Measurements from ENCODE around the gene PLOD1. TPM values are rescaled to one million over a fixed set of nuclear protein-coding genes. Genes with fewer than 3 reads are reported as not detected.

Gene PLOD1
- total and polyA plus RNA-seq, 2 of the 13 experiments (the other 11 are each of a cell fraction or from before 2014, with no cell fraction given) = 70.1 to 318 TPM

- TF ChIP-seq PBX2 (CRISPR knock-in tag; IDR thresholded peaks at IDR 0.05) (peak; percentile 58), MTA3 (CRISPR knock-in tag; IDR thresholded peaks at IDR 0.05) (no peak), ZBTB34 (CRISPR knock-in tag; IDR thresholded peaks at IDR 0.05) (no peak), CREB1 (IDR thresholded peaks at IDR 0.05) (peak; percentile 99), CREB1 (CRISPR knock-in tag; IDR thresholded peaks at IDR 0.05) (peak; percentile 98), MTF1 (CRISPR knock-in tag; IDR thresholded peaks at IDR 0.05) (no peak), NFYB (CRISPR knock-in tag; IDR thresholded peaks at IDR 0.05) (peak; percentile 76), CENPT (CRISPR knock-in tag; IDR thresholded peaks at IDR 0.05; ENCODE audit: low read depth) (0 out of 2 replicates have a peak, but pooled peaks have one; percentile 40), ZBTB39 (CRISPR knock-in tag; IDR thresholded peaks at IDR 0.05) (no peak), SYNCRIP (IDR thresholded peaks at IDR 0.05; ENCODE audit: insufficient read depth, low read depth, low read length) (no peak), IRF1 (CRISPR knock-in tag; IDR thresholded peaks at IDR 0.05; ENCODE audit: low read depth) (no peak), BCLAF1 (IDR thresholded peaks at IDR 0.05) (no peak), ZNF543 (CRISPR knock-in tag; IDR thresholded peaks at IDR 0.05) (no peak), ZC3H4 (CRISPR knock-in tag; IDR thresholded peaks at IDR 0.05; ENCODE audit: borderline replicate concordance) (no peak), ZNF468 (CRISPR knock-in tag; IDR thresholded peaks at IDR 0.05) (no peak), ZNF850 (CRISPR knock-in tag; conservative IDR thresholded peaks at IDR 0.05) (no peak), RXRB (CRISPR knock-in tag; IDR thresholded peaks at IDR 0.05; ENCODE audit: borderline replicate concordance) (peak; percentile 83), ZNF12 (CRISPR knock-in tag; IDR thresholded peaks at IDR 0.05) (no peak), U2AF1 (optimal IDR thresholded peaks at IDR 0.05; ENCODE audit: low read depth, low read length) (no peak), ZNF75D (CRISPR knock-in tag; IDR thresholded peaks at IDR 0.05; ENCODE audit: borderline replicate concordance) (no peak)
These were observed 45.5 kb downstream of the PLOD1 start, which contains the start of gene MFN2 (continued) for GRCh38 chr1:11979851-11980675.
